HuH-7.5 (cell line): Measurements from ENCODE around the gene ADAMTS8.

Experiments used
- DNase-seq: peaks from one replicate; pipeline ENCODE4 v3.0.0; 2011; ENCODE audit warnings: low spot score

Gene ADAMTS8

GRCh38 chr11:130428316-130429119 is at the start of gene ADAMTS8:
Gene ADAMTS8, minus strand, starts transcription at chr11:130428609. Its CDS starts 323 bp downstream, at chr11:130428286.
- DNase-seq = no peak

GRCh38 chr11:130477586-130478203 is 49.3 kb upstream of the ADAMTS8 start:
- DNase-seq = no peak

- no peak for DNase-seq
These were observed 48.6 kb upstream of the ADAMTS8 start for GRCh38 chr11:130476922-130477491.

- DNase-seq = no peak
These were observed 48.0 kb upstream of the ADAMTS8 start for GRCh38 chr11:130476200-130476921.

- DNase-seq = no peak
These were observed 47.1 kb upstream of the ADAMTS8 start for GRCh38 chr11:130475426-130476053.

GRCh38 chr11:130474637-130475400 is 46.4 kb upstream of the ADAMTS8 start:
- DNase-seq = no peak

- DNase-seq = no peak
These were observed 45.5 kb upstream of the ADAMTS8 start for GRCh38 chr11:130473795-130474377.

GRCh38 chr11:130473056-130473794 is 44.8 kb upstream of the ADAMTS8 start:
- no peak for DNase-seq

GRCh38 chr11:130472434-130472961 is 44.1 kb upstream of the ADAMTS8 start:
- no peak for DNase-seq

- no peak for DNase-seq
These were observed 43.5 kb upstream of the ADAMTS8 start for GRCh38 chr11:130471731-130472433.

- DNase-seq = no peak
These were observed 42.7 kb upstream of the ADAMTS8 start for GRCh38 chr11:130470832-130471706.

GRCh38 chr11:130469181-130469580 is 40.8 kb upstream of the ADAMTS8 start:
- no peak for DNase-seq

- no peak for DNase-seq
These were observed 38.9 kb upstream of the ADAMTS8 start for GRCh38 chr11:130467116-130467900.

GRCh38 chr11:130465263-130465662 is 36.9 kb upstream of the ADAMTS8 start:
- no peak for DNase-seq

- DNase-seq = no peak
These were observed 35.9 kb upstream of the ADAMTS8 start for GRCh38 chr11:130464291-130464812.

GRCh38 chr11:130462931-130463330 is 34.5 kb upstream of the ADAMTS8 start:
- DNase-seq = no peak
